ENCODE results near the gene CTNNA3. TPM values are rescaled to one million over a fixed set of nuclear protein-coding genes. Genes with fewer than 3 reads are reported as not detected.

Gene CTNNA3
- total and polyA plus RNA-seq, 2 of the 4 experiments (the other 2 are of a cell fraction), result 0.19 to 0.90 TPM

DNA sequence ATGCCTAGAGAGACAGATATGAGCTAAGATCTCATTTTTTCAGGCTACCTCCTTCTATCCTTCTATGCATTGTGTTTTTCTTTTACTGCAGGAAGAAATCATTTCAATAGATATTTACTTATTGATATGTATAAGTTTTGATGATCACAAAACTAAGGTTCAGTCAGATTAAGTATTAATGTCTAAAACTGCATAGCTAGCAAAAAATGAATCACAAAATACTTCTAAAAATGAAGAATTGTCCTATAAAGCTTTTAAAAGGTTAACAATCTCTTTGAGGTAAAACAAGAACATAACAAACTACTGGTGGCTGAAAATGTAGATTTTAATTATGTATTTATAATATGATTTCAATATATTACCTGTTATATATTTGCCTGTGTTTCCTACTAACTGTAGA lies 1403.1 kb downstream of the CTNNA3 start:
- Histone ChIP-seq H2BK120ac (ENCODE audit: low read depth, low read length) (no peak overlapping the region), H3K27me3 (ENCODE audit: control insufficient read depth, insufficient read depth, low read length) (no peaks in the 10 kb centered on the region), H2AK9ac (replicated peaks; ENCODE audit: low read depth, low read length, poor library complexity) (no peak overlapping the region), H2AFZ (replicated peaks; ENCODE audit: low read length, poor library complexity) (no peak overlapping the region), H2BK5ac (ENCODE audit: low read depth, low read length, poor library complexity, severe bottlenecking) (no peak overlapping the region), H2BK20ac (ENCODE audit: low read depth, low read length) (no peak overlapping the region), H3K4ac (ENCODE audit: low read depth, low read length) (no peak overlapping the region), H4K91ac (ENCODE audit: insufficient read depth, low read depth, low read length) (no peak overlapping the region), H3K56ac (ENCODE audit: extremely low read depth, insufficient read depth, low read length) (no peak overlapping the region), H3K27ac (ENCODE audit: insufficient read depth, low read length) (no peak overlapping the region), H3K4me3 (ENCODE audit: insufficient read depth, low read depth, low read length) (no peak overlapping the region), H3K9me3 (ENCODE audit: control insufficient read depth, insufficient read depth, low read length) (no peaks in the 10 kb centered on the region), H3K4me1 (ENCODE audit: control insufficient read depth, insufficient read depth, low read length) (no peaks in the 10 kb centered on the region), H3K36me3 (ENCODE audit: control insufficient read depth, insufficient read depth, low read length) (no peaks in the 10 kb centered on the region), H2AK5ac (ENCODE audit: low read depth, low read length) (no peak overlapping the region), H3K9me1 (ENCODE audit: insufficient read depth, low read length) (no peaks in the 10 kb centered on the region), H4K5ac (ENCODE audit: low read depth, low read length) (no peak overlapping the region), H4K8ac (ENCODE audit: low read depth in 2 of 2, low read length in 2 of 2) (no peak overlapping the region), H4K20me1 (ENCODE audit: insufficient read depth, low read length) (no peaks in the 10 kb centered on the region), H3K9ac (ENCODE audit: low read depth, low read length) (no peak overlapping the region), H3K4me2 (ENCODE audit: low read depth, low read length) (no peak overlapping the region), H2BK15ac (ENCODE audit: low read depth, low read length) (no peak overlapping the region), H3K23ac (ENCODE audit: low read depth, low read length) (no peak overlapping the region), H3K14ac (replicated peaks; ENCODE audit: low read depth, low read length) (no peak overlapping the region), H3K79me1 (ENCODE audit: low read depth in 1 of 2, low read length in 2 of 2) (no peaks in the 10 kb centered on the region), H3K18ac (ENCODE audit: low read depth, low read length) (no peak overlapping the region)
- CTCF ChIA-PET, result no interaction called here
- no peak for TF ChIP-seq NFE2L2 (IDR thresholded peaks at IDR 0.05; ENCODE audit: low read depth, low read length)
- no peak for TF ChIP-seq ELK1 (IDR thresholded peaks at IDR 0.05; ENCODE audit: borderline replicate concordance, low read depth, low read length)
- TF ChIP-seq MAZ (IDR thresholded peaks at IDR 0.05; ENCODE audit: borderline replicate concordance, low read depth, low read length), result no peak
- TF ChIP-seq RAD21 (IDR thresholded peaks at IDR 0.05; ENCODE audit: low read length), result no peak
- TF ChIP-seq BHLHE40 (IDR thresholded peaks at IDR 0.05; ENCODE audit: low read depth, low read length), result no peak
- no peak for TF ChIP-seq SMC3 (IDR thresholded peaks at IDR 0.05; ENCODE audit: low read depth, low read length)
- TF ChIP-seq MAFK (IDR thresholded peaks at IDR 0.05; ENCODE audit: low read depth, low read length), result peak; percentile 59
- no peak for TF ChIP-seq FOS (IDR thresholded peaks at IDR 0.05; ENCODE audit: low read depth, low read length)
- ATAC-seq (ENCODE audit: low read depth) (no peak), DNase-seq (no peak)
- dilution Hi-C loops (cut with HindIII; ENCODE audit: low sequenced_read_pairs, unreplicated experiment) (no loop called here), in situ Hi-C loops (cut with MboI; ENCODE audit: low sequenced_read_pairs) (no loop called here), intact Hi-C loops (cut with micrococcal nuclease) (no loop called here)
- POLR2A ChIA-PET (ENCODE audit: unreplicated experiment), result no interaction called here
- BruUV-seq (replicated peaks), result no TSS peak
